GM18517 (cell line): Measurements from ENCODE around the gene DNER.
"Not testable (repeated sequence)": the region's sequence is repeated elsewhere in the genome, so short reads cannot be mapped to it uniquely, and the experiment has no call there.

Experiments
- ATAC-seq: cut with Tn5 transposase; IDR thresholded peaks from one replicate; pipeline ENCODE4 v1.9.1; 2021; ENCODE audit warnings: mild to moderate bottlenecking, moderate library complexity; ENCODE audit not compliant: unreplicated experiment

Gene DNER

GRCh38 chr2:229348128-229348527 is 366.2 kb downstream of the DNER start:
- no peak for ATAC-seq

DNA sequence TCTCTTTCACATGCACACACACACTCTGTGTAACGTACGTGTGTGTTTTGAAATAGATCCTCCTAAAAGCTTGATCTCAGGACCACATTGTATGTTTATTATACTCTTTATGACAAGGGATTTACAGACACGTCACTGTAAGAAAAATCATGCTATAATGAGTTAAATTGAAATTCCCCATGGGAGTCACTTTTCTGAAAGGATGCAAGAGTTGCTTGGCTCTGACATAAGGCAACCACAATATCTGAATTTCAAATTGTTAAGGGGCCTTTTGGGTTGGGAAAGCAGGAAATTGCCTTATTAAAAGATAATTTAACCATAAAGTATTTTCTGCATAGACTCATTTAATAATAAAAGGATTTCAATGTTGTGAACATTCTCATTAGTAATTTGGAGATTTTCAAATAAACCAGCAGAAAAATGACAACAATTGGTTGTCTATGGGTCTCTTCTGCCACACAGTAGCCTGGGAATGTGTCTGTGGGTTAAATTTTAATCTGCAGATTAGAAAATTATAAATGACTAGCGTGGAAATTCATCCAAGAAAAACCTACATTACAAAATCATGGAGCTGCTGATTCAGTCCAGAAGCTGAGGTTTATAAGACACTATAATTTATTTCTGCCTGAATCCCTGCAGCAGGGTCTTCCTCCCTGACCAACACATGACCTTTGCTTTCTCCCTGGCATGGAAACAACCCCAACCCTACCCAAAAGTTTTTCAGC is 367.4 kb downstream of the DNER start:
- no peak for ATAC-seq

GRCh38 chr2:229344955-229345354 is 369.4 kb downstream of the DNER start:
- ATAC-seq = no peak

- no peak for ATAC-seq
Measured at GRCh38 chr2:229344151-229344551, 370.2 kb downstream of the DNER start.

- no peak for ATAC-seq
Measured at GRCh38 chr2:229343661-229344060, 370.7 kb downstream of the DNER start.

GRCh38 chr2:229342376-229342775 is 372.0 kb downstream of the DNER start:
- ATAC-seq = no peak

DNA sequence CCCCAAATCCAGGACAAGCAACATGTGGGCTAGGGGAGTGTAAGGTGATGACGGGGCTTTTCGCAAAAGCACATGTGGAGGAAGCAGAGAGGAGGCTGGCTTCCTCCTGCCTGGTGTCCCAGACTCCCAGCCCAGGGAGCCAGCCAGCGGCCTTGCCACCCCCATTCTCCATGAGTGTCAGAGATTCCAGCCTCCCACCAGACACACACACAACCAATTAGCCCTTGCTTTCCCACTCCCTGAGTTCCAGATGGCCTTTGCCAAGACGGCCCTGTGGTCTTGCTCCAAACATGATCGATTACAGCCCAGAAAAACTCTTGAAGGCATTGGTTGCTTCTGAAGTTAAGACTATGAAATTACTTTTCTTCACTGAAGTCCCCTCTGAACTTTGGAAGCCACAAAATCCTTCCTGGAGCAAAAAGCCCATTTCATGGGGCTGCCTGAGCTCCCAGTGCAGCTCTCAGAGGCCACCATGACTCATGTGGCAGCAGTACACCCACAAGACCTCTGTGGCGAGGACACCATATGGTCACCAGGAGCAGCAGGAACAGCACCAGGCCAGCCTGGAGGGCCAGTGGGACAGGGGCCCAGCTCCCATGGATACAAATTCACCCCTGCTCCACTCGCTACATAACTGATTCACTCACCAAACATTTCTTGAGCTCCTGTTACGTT is 374.1 kb downstream of the DNER start:
- ATAC-seq = no peak

DNA sequence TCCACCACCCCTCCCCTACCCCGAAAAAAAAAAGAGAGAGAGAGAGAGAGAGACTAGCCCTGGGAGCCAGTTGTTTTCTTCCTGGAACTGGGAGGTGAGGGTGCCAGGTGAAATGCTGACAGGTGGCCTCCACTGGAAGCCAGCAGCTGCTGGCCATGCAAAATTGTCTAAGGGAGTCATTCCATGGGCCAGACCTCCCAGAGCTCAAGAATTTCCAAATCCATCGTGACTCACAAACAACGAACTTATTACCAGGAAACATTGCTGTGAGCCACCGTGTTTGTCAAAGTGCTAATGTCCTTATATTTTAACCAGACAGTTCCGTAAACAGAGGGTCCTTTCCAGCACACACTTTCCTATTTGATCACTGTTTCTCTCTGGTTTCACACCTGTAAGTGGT is 374.7 kb downstream of the DNER start:
- no peak for ATAC-seq

GRCh38 chr2:229339171-229339570 is 375.2 kb downstream of the DNER start:
- ATAC-seq = not testable (repeated sequence)

GRCh38 chr2:229335877-229336346 is 378.4 kb downstream of the DNER start:
- no peak for ATAC-seq

- no peak for ATAC-seq
Measured at GRCh38 chr2:229335330-229335729, 379.0 kb downstream of the DNER start.

DNA sequence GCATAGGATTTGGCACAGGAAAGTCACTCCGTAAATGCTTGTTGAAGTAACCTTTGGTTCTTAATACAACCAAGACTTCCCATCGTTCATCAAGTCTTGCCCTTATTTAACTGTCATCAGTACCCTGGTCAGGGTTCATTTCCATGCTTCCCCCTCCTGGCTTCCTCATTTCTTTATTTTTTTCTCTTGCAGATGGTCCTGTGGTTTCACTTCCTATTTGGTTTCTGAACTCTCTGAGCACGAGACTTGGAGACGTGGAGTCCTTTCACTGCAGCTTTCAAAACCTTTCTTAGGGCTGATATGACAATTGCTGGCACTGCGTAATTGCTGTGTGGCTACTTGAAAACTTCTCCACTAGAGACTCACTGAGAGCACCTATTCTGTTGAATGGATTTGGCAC is 383.4 kb downstream of the DNER start:
- ATAC-seq = no peak

GRCh38 chr2:229319558-229319957 is 394.8 kb downstream of the DNER start:
- no peak for ATAC-seq

DNA sequence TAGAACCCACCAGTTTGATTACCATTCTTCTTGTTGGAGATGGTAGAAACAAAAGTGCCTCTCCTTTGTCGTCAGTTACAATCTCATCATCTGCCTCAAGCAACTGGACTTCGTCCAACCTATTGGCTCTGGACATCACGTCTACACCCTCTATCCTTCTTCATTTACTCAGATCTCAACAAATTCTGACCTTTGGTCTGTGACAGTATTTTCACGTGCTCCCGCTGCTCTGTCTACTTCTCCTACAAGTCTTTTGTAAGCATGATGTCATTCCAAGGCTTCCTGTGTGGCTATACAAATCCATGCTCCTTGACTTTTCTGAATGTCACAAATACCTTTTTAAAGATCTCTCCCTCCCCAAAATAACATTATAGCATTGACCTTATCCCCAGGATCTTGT is 400.2 kb downstream of the DNER start:
- no peak for ATAC-seq

DNA sequence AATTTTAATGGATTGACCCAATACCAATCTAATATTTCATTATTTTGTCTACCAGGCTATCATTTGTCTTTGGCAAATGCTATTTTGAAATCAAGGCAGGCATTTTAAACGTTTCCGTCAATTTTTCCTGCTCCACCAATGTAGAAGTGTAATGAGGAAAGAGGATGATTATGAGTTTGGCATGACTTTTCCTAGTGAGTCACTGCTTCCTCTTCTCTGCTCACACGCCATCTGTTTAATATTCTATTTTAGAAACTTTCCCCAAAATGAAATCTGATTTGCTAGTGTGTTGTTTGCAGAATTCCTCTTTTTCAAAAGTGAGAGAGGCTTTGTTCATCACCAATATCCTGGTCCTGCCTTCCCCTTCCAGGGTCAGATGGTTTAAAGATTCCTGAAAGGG is 400.8 kb downstream of the DNER start:
- no peak for ATAC-seq
